Activated CD8-positive, alpha-beta T cell treated with anti-CD3 and anti-CD28 coated beads for 36 hours (primary cell): ENCODE results near the gene PGRMC2. TPM values are rescaled to one million over a fixed set of nuclear protein-coding genes. Genes with fewer than 3 reads are reported as not detected.

ENCODE experiments used
- ATAC-seq: fragments of 200-7000 bp; cut with Tn5 transposase; one replicate; pipeline ENCODE4 v1.10.0; 2021; ENCODE audit warnings: mild to moderate bottlenecking, moderate library complexity
- CTCF ChIA-PET: fragments of 350-600 bp; sonication (Branson Sonifier 250); formaldehyde crosslinking; loops from one replicate; lab custom pipeline; 2021; ENCODE audit warnings: antibody characterized with exemption; lab: Charles Lee
- POLR2A ChIA-PET: fragments of 350-600 bp; sonication (Branson Sonifier 250); formaldehyde crosslinking; loops from one replicate; lab custom pipeline; 2021; ENCODE audit warnings: antibody characterized with exemption; lab: Charles Lee
- DNase-seq: peaks from one replicate; pipeline ENCODE4 v3.0.0-alpha.2; 2020
- H3K27ac Mint-ChIP-seq: one replicate; pipeline ENCODE4 v1.8.0; 2021; ENCODE audit warnings: mild to moderate bottlenecking, mixed read lengths
- H3K27me3 Mint-ChIP-seq: one replicate; pipeline ENCODE4 v1.8.0; 2021; ENCODE audit warnings: mixed read lengths
- H3K36me3 Mint-ChIP-seq: one replicate; pipeline ENCODE4 v1.8.0; 2021; ENCODE audit warnings: low read depth, mixed read lengths
- H3K4me1 Mint-ChIP-seq: one replicate; pipeline ENCODE4 v1.8.0; 2021; ENCODE audit warnings: low read depth, mixed read lengths
- H3K4me3 Mint-ChIP-seq: one replicate; pipeline ENCODE4 v1.8.0; 2021; ENCODE audit warnings: mild to moderate bottlenecking, moderate library complexity, mixed read lengths
- H3K9me3 Mint-ChIP-seq: one replicate; pipeline ENCODE4 v1.8.0; 2021; ENCODE audit warnings: mixed read lengths
- CTCF ChIP-seq: fragments of 200-600 bp; IDR thresholded peaks from one replicate; pipeline ENCODE4 v1.8.0; 2022; ENCODE audit warnings: antibody characterized with exemption, mild to moderate bottlenecking
- intact Hi-C: fragments of 100-400 bp; cut with micrococcal nuclease; formaldehyde crosslinking; loops from one replicate; pipeline ENCODE4 v1.10.0; 2022
- total RNA-seq, 2 experiments: library from RNA; stranded (reverse); gene quantifications; one replicate each; pipeline ENCODE4 v1.2.3, GENCODE V29; 2021

PGRMC2 gene
- total RNA-seq, 2 experiments from 2014 or later: 51.2 to 53.5 TPM

GRCh38 chr4:128289523-128290158 is 2.0 kb upstream of the PGRMC2 start:
- Mint-ChIP-seq H3K4me1 (peaks cover 23% of the 10 kb centered on the region), H3K9me3 (no peaks in the 10 kb centered on the region), H3K4me3 (peak overlapping the region; percentile 81), H3K27ac (no peak overlapping the region), H3K36me3 (peaks cover 16% of the 10 kb centered on the region), H3K27me3 (no peaks in the 10 kb centered on the region)
- POLR2A ChIA-PET: no interaction called here
- TF ChIP-seq CTCF: no peak
- CTCF ChIA-PET: no interaction called here
- intact Hi-C loops: loop anchor here (5.0 to 10.0 kb wide), 3 partner anchors 227 to 805 kb away; partner anchors contain the start of genes C4orf33, LARP1B and SCLT1
- ATAC-seq: no peak
- no peak for DNase-seq

GRCh38 chr4:128288689-128289106 is 1.1 kb upstream of the PGRMC2 start:
- intact Hi-C loops: loop anchor here (5.0 to 10.0 kb wide), 3 partner anchors 226 to 806 kb away; partner anchors contain the start of genes C4orf33, LARP1B and SCLT1

GRCh38 chr4:128287871-128288688 is 467 bp upstream of the PGRMC2 start:
- Mint-ChIP-seq H3K27ac (peak overlapping the region; percentile 89), H3K4me1 (peaks cover 30% of the 10 kb centered on the region), H3K4me3 (peak overlapping the region; percentile 81), H3K27me3 (no peaks in the 10 kb centered on the region), H3K9me3 (no peaks in the 10 kb centered on the region), H3K36me3 (peaks cover 27% of the 10 kb centered on the region)
- DNase-seq (peak; percentile 100), ATAC-seq (peak; percentile 91)
- POLR2A ChIA-PET: interaction anchor here (1.1 to 3.0 kb wide), 3 partner anchors 18 to 524 kb away, joined by 3 to 8 read pairs (median 5); partner anchors contain the start of gene JADE1
- intact Hi-C loops: loop anchor here (5.0 to 10.0 kb wide), 3 partner anchors 226 to 807 kb away; partner anchors contain the start of genes C4orf33, LARP1B and SCLT1
- TF ChIP-seq CTCF: no peak
- CTCF ChIA-PET: interaction anchor here (1.7 kb wide), 1 partner anchor 228 kb away, joined by 3 read pairs; the partner anchor contains the start of gene LARP1B

More at GRCh38 chr4:128288689-128289106, 1.1 kb upstream of the PGRMC2 start:
- POLR2A ChIA-PET: interaction anchor here (1.1 to 3.0 kb wide), 3 partner anchors 19 to 523 kb away, joined by 3 to 8 read pairs (median 5); partner anchors contain the start of gene JADE1
- no peaks in the 10 kb centered on the region for H3K9me3 Mint-ChIP-seq
- H3K27me3 Mint-ChIP-seq: no peaks in the 10 kb centered on the region
- H3K27ac Mint-ChIP-seq: peak overlapping the region; percentile 89
- peak; percentile 2 for ATAC-seq
- CTCF ChIA-PET: no interaction called here
- peak; percentile 37 for DNase-seq
- H3K4me1 Mint-ChIP-seq: peaks cover 28% of the 10 kb centered on the region
- TF ChIP-seq CTCF: no peak
- H3K36me3 Mint-ChIP-seq: peaks cover 24% of the 10 kb centered on the region
- H3K4me3 Mint-ChIP-seq: peak overlapping the region; percentile 81

GRCh38 chr4:128286474-128287058 is 1.0 kb downstream of the PGRMC2 start:
- peak overlapping the region; percentile 89 for H3K27ac Mint-ChIP-seq
- peaks cover 38% of the 10 kb centered on the region for H3K4me1 Mint-ChIP-seq
- DNase-seq: peak; percentile 43
- no peak for ATAC-seq
- no peaks in the 10 kb centered on the region for H3K27me3 Mint-ChIP-seq
- ChIA-PET CTCF (interaction anchor here (1.2 to 1.7 kb wide), 4 partner anchors 11 to 321 kb away, joined by 3 to 4 read pairs (median 4); partner anchors contain the start of genes ABHD18, LARP1B and MFSD8), POLR2A (interaction anchor here (0.6 to 3.0 kb wide), 4 partner anchors 20 to 523 kb away, joined by 3 to 8 read pairs (median 4); partner anchors contain the start of genes JADE1 and LARP1B)
- intact Hi-C loops: loop anchor here (5.0 to 10.0 kb wide), 3 partner anchors 224 to 808 kb away; partner anchors contain the start of genes C4orf33, LARP1B and SCLT1
- peak overlapping the region; percentile 81 for H3K4me3 Mint-ChIP-seq
- TF ChIP-seq CTCF: no peak
- no peaks in the 10 kb centered on the region for H3K9me3 Mint-ChIP-seq
- peaks cover 32% of the 10 kb centered on the region for H3K36me3 Mint-ChIP-seq
